K562 (cell line): ENCODE results near the gene TAF8. TPM values are rescaled to one million over a fixed set of nuclear protein-coding genes. Genes with fewer than 3 reads are reported as not detected.
A peak's percentile ranks its signal among the peaks of the same experiment; 100 is the strongest.

Experiments used
- ATF1 ChIP-seq, 2 experiments: fragments of 450-650 bp in 1 of 2; IDR thresholded peaks; 2 replicates each; pipeline ENCODE4 v1.6.1; 2016; ENCODE audit warnings: missing compliant biosample characterization in 1 of 2, missing genetic modification characterization in 1 of 2
- BDP1 ChIP-seq: IDR thresholded peaks from 3 replicates; pipeline ENCODE4 v1.6.1; 2011; ENCODE audit not compliant: insufficient read length, insufficient read depth
- BRD4 ChIP-seq: fragments of 200-600 bp; sonication (generic); IDR thresholded peaks from 2 replicates; pipeline ENCODE4 v1.6.1; 2017; ENCODE audit warnings: inconsistent platforms
- CLOCK ChIP-seq: fragments of 250-450 bp; sonication (Bioruptor Pico); IDR thresholded peaks from 2 replicates; pipeline ENCODE4 v1.4.0; 2020; ENCODE audit warnings: mild to moderate bottlenecking, moderate library complexity, borderline replicate concordance
- GABPB2 ChIP-seq: fragments of 250-450 bp; sonication (Bioruptor Pico); conservative IDR thresholded peaks from 2 replicates; pipeline ENCODE4 v1.5.1; 2021; ENCODE audit warnings: mild to moderate bottlenecking
- JUN ChIP-seq, 2 experiments: sonication (generic) in 1 of 2; formaldehyde crosslinking in 1 of 2; IDR thresholded peaks; 2 replicates each; pipeline versions ENCODE4 v1.6.1 to v1.8.0; 2012 to 2022; ENCODE audit warnings: borderline replicate concordance in 2 of 2, mild to moderate bottlenecking in 2 of 2, improper control_type of control experiment in 1 of 2, low read depth in 1 of 2, low read length in 1 of 2, missing genetic modification reagents in 1 of 2
- NBN ChIP-seq: fragments of 450-650 bp; IDR thresholded peaks from 2 replicates; pipeline ENCODE4 v1.6.1; 2016; ENCODE audit warnings: low read depth, mild to moderate bottlenecking
- NFYB ChIP-seq: IDR thresholded peaks from 2 replicates; pipeline ENCODE4 v1.6.1; 2011; ENCODE audit warnings: mild to moderate bottlenecking, moderate library complexity; ENCODE audit not compliant: insufficient read length; ENCODE audit errors: extremely low read depth
- PCBP2 ChIP-seq: fragments of 200-400 bp; formaldehyde crosslinking; IDR thresholded peaks from 2 replicates; pipeline ENCODE4 v1.6.1; 2018; ENCODE audit warnings: low read length, low read depth, mild to moderate bottlenecking, moderate library complexity; ENCODE audit not compliant: poor library complexity, severe bottlenecking
- RHOXF2B ChIP-seq: fragments of 250-450 bp; sonication (Bioruptor Pico); conservative IDR thresholded peaks from 2 replicates; pipeline ENCODE4 v1.5.1; 2021
- SAFB2 ChIP-seq: fragments of 200-400 bp; formaldehyde crosslinking; IDR thresholded peaks from 2 replicates; pipeline ENCODE4 v1.6.1; 2018; ENCODE audit warnings: borderline replicate concordance, low read length, low read depth, moderate library complexity; ENCODE audit not compliant: severe bottlenecking
- SIN3A ChIP-seq, 2 experiments: fragments of 150-350 bp in 1 of 2; IDR thresholded peaks; 2 replicates each; pipeline ENCODE4 v1.6.1; 2011 to 2016; ENCODE audit warnings: borderline replicate concordance in 2 of 2, low read depth in 2 of 2, low read length in 2 of 2, mild to moderate bottlenecking in 2 of 2, moderate library complexity in 2 of 2; ENCODE audit not compliant: control insufficient read depth in 1 of 2
- XRCC4 ChIP-seq: IDR thresholded peaks from one replicate; pipeline ENCODE4 v1.6.1; 2011; ENCODE audit not compliant: insufficient read depth, insufficient read length; ENCODE audit errors: extremely low read depth
- ZNF668 ChIP-seq: fragments of 250-450 bp; sonication (Bioruptor Pico); IDR thresholded peaks from 2 replicates; pipeline ENCODE4 v1.8.0; 2022; ENCODE audit warnings: mild to moderate bottlenecking, inconsistent platforms
- ZNF830 ChIP-seq: fragments of 250-450 bp; sonication (Bioruptor Pico); IDR thresholded peaks from 2 replicates; pipeline ENCODE4 v1.5.0; 2021; ENCODE audit warnings: mild to moderate bottlenecking
- ZSCAN32 ChIP-seq: fragments of 450-650 bp; formaldehyde crosslinking; IDR thresholded peaks from 2 replicates; pipeline ENCODE4 v1.4.0; 2020; ENCODE audit warnings: mild to moderate bottlenecking, moderate library complexity
- polyA plus RNA-seq, 8 experiments: library from polyadenylated mRNA; depleted of rRNA in 4 of 8; stranded (reverse) in 5 of 8; unstranded in 3 of 8; fragments of >200 nt; fragmentation: Nextera tagmentation in 2 of 8; fragmentation: Illumina TruSeq in 1 of 8; extraction: Ambion mirVana in 2 of 8; extraction: Trizol in 1 of 8; gene quantifications; 2 replicates each; pipeline versions ENCODE4 v1.2.1 to v1.2.3, GENCODE V29; 2011 to 2014; ENCODE audit warnings: inconsistent platforms in 1 of 8, missing spikeins in 1 of 8
- total RNA-seq, 7 experiments: library from RNA; depleted of rRNA in 6 of 7; stranded (reverse); fragments of >200 nt in 6 of 7; fragmentation: Illumina TruSeq in 2 of 7; extraction: Trizol in 2 of 7; gene quantifications; 2 replicates each; pipeline versions ENCODE4 v1.2.1 to v1.2.3, GENCODE V29; 2011 to 2021; ENCODE audit warnings: low replicate concordance in 1 of 7
- TF ChIP-seq, protein P1 (sequence below): fragments of 250-450 bp; sonication (Bioruptor Pico); IDR thresholded peaks from 2 replicates; pipeline ENCODE4 v1.4.0; 2020

The TAF8 gene
- total and polyA plus RNA-seq, 9 of the 15 experiments (the other 6 are each of a cell fraction or from before 2014, with no cell fraction given), result 29.4 to 84.0 (median 52.6) TPM

GRCh38 chr6:42043787-42044475, 6.4 kb upstream of the TAF8 start (continued):
- 0 out of 4 replicates have a peak, but pooled peaks of 1 of the 2 experiments have one; percentile 26 for TF ChIP-seq SIN3A (IDR thresholded peaks at IDR 0.05; ENCODE audit: borderline replicate concordance in 2 of 2, control insufficient read depth in 1 of 2, low read depth in 2 of 2, low read length in 2 of 2)
- TF ChIP-seq RHOXF2B (CRISPR knock-in tag), result no peak
- TF ChIP-seq, protein P1, sequence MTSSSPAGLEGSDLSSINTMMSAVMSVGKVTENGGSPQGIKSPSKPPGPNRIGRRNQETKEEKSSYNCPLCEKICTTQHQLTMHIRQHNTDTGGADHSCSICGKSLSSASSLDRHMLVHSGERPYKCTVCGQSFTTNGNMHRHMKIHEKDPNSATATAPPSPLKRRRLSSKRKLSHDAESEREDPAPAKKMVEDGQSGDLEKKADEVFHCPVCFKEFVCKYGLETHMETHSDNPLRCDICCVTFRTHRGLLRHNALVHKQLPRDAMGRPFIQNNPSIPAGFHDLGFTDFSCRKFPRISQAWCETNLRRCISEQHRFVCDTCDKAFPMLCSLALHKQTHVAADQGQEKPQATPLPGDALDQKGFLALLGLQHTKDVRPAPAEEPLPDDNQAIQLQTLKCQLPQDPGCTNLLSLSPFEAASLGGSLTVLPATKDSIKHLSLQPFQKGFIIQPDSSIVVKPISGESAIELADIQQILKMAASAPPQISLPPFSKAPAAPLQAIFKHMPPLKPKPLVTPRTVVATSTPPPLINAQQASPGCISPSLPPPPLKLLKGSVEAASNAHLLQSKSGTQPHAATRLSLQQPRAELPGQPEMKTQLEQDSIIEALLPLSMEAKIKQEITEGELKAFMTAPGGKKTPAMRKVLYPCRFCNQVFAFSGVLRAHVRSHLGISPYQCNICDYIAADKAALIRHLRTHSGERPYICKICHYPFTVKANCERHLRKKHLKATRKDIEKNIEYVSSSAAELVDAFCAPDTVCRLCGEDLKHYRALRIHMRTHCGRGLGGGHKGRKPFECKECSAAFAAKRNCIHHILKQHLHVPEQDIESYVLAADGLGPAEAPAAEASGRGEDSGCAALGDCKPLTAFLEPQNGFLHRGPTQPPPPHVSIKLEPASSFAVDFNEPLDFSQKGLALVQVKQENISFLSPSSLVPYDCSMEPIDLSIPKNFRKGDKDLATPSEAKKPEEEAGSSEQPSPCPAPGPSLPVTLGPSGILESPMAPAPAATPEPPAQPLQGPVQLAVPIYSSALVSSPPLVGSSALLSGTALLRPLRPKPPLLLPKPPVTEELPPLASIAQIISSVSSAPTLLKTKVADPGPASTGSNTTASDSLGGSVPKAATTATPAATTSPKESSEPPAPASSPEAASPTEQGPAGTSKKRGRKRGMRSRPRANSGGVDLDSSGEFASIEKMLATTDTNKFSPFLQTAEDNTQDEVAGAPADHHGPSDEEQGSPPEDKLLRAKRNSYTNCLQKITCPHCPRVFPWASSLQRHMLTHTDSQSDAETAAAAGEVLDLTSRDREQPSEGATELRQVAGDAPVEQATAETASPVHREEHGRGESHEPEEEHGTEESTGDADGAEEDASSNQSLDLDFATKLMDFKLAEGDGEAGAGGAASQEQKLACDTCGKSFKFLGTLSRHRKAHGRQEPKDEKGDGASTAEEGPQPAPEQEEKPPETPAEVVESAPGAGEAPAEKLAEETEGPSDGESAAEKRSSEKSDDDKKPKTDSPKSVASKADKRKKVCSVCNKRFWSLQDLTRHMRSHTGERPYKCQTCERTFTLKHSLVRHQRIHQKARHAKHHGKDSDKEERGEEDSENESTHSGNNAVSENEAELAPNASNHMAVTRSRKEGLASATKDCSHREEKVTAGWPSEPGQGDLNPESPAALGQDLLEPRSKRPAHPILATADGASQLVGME (CRISPR knock-in tag), result no peak
- TF ChIP-seq NFYB, result no peak
- TF ChIP-seq CLOCK (CRISPR knock-in tag), result no peak
- peak; percentile 48; the same call in 1 of the 2 replicates for TF ChIP-seq BRD4
- no peak for TF ChIP-seq ZSCAN32 (CRISPR knock-in tag)
- no peak for TF ChIP-seq XRCC4
- TF ChIP-seq JUN (IDR thresholded peaks at IDR 0.05; ENCODE audit: borderline replicate concordance, low read depth, low read length), result peak; percentile 53; the same call in 1 of the 2 replicates
- TF ChIP-seq JUN (CRISPR knock-in tag; IDR thresholded peaks at IDR 0.05; ENCODE audit: borderline replicate concordance), result no peak
- TF ChIP-seq NBN, result peak; percentile 73
- no peak for TF ChIP-seq GABPB2 (CRISPR knock-in tag)
- TF ChIP-seq PCBP2, result no peak
- no peak for TF ChIP-seq BDP1
- no peak for TF ChIP-seq ZNF830 (CRISPR knock-in tag)
- no peak for TF ChIP-seq ATF1 (CRISPR knock-in tag; IDR thresholded peaks at IDR 0.05)
- peak; percentile 51; the same call in 1 of the 2 replicates for TF ChIP-seq ATF1 (tag; IDR thresholded peaks at IDR 0.05)
- no peak for TF ChIP-seq ZNF668 (CRISPR knock-in tag)
- TF ChIP-seq SAFB2, result no peak
